GM13977 (cell line): ENCODE results near the gene PRRC2C.
"Not testable (repeated sequence)": the region's sequence is repeated elsewhere in the genome, so short reads cannot be mapped to it uniquely, and the experiment has no call there.

Experiments used
- DNase-seq: peaks from one replicate; pipeline ENCODE4 v3.0.0; 2012; ENCODE audit warnings: low spot score
- in situ Hi-C: fragments of 300-500 bp; cut with MboI; formaldehyde crosslinking; loops from one replicate; pipeline ENCODE4 v1.12.0; 2022; ENCODE audit warnings: low sequenced_read_pairs, low pct_unique_long_range_greater_than_20kb, mixed read lengths, inconsistent platforms; ENCODE audit not compliant: unreplicated experiment
- TF ChIP-seq, protein P1 (sequence below): IDR thresholded peaks from 2 replicates; pipeline ENCODE4 v1.5.1; 2012; ENCODE audit warnings: mild to moderate bottlenecking, control low read depth; ENCODE audit not compliant: insufficient read depth; ENCODE audit errors: extremely low read depth, missing control alignments

Gene PRRC2C

DNA sequence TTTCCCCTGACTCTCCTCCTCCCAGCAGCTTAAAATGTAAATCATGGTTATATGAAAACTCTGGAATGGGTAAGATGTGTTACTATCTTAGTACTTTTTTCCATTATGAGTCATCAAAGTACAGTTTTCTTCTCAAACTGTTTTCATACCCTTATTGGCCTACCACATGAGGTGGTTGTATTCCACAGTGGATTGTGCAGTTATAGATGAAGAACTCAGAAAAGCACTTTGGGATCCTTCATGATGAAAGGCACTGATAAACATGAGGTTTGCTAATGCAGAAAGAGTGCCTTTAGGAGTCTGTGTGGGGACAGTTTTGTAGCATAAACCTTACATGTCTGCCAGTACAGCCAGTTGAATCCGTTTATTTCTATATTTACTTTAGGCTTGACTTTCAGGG lies 104.7 kb downstream of the PRRC2C start:
- in situ Hi-C loops: no loop called here

GRCh38 chr1:171595324-171595723 lies 110.0 kb downstream of the PRRC2C start:
- in situ Hi-C loops: no loop called here
- TF ChIP-seq, protein P1, sequence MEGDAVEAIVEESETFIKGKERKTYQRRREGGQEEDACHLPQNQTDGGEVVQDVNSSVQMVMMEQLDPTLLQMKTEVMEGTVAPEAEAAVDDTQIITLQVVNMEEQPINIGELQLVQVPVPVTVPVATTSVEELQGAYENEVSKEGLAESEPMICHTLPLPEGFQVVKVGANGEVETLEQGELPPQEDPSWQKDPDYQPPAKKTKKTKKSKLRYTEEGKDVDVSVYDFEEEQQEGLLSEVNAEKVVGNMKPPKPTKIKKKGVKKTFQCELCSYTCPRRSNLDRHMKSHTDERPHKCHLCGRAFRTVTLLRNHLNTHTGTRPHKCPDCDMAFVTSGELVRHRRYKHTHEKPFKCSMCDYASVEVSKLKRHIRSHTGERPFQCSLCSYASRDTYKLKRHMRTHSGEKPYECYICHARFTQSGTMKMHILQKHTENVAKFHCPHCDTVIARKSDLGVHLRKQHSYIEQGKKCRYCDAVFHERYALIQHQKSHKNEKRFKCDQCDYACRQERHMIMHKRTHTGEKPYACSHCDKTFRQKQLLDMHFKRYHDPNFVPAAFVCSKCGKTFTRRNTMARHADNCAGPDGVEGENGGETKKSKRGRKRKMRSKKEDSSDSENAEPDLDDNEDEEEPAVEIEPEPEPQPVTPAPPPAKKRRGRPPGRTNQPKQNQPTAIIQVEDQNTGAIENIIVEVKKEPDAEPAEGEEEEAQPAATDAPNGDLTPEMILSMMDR: no peak
- no peak for DNase-seq

More for the DNA sequence above, 104.7 kb downstream of the PRRC2C start:
- no peak for DNase-seq
- TF ChIP-seq, protein P1: no peak

DNA sequence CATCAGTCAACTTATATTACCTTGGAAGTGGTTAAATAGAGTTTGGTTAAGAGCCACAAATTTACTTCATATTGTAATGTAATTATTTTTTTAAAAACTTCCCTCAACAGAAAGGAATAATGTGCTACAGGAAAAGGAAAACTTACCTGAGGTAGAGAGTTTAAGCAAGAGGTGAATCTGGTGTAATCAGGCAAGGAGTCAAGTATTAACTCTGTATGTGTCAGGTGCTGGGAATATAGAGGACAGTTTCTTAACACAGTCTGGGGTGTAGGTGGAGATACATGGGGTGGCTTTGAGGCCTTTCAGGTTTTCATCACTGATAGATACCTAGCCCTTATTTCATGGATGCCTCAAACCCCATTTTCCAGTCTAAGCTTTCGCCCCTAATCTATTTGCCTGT lies 110.8 kb downstream of the PRRC2C start:
- DNase-seq: no peak
- in situ Hi-C loops: no loop called here
- TF ChIP-seq, protein P1: no peak

DNA sequence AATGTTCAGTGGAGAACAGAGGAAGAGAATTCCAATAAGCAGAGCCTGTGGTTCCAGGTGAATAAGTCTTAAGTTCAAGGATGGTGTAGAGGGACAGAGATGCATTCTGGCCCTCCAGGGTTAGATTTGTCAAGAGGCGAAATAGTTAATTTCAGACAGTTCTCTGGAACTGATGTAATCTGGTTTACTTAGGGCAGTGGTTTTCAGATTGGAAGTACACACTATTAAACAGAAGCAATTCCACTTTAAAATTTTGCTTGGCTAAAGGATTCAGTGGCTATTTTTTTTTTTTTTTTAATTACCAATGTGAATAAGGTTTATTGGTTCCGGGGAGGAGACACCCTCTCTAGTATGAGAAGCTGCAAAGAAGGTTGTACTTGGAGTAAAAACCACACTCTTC lies 111.4 kb downstream of the PRRC2C start:
- TF ChIP-seq, protein P1: no peak
- no peak for DNase-seq
- in situ Hi-C loops: no loop called here

DNA sequence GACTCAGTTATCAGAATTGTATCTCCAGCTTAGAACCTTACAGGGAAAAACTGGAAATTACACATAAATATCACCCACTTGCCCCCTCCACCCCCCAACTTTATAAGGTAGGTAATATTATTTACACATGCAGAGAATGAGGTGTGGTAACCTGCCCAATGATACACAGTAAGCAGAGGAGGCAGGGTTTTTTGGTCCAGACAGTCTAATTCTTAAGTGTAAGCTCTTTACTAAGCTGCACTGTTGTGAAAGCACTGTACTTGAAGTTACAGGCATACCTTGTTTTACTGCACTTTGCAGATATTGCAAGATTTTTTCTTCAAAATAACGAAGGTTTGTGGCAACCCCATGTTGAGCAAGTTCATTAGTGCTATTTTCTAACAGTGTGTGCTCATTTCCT lies 111.9 kb downstream of the PRRC2C start:
- TF ChIP-seq, protein P1: no peak
- in situ Hi-C loops: no loop called here
- no peak for DNase-seq

DNA sequence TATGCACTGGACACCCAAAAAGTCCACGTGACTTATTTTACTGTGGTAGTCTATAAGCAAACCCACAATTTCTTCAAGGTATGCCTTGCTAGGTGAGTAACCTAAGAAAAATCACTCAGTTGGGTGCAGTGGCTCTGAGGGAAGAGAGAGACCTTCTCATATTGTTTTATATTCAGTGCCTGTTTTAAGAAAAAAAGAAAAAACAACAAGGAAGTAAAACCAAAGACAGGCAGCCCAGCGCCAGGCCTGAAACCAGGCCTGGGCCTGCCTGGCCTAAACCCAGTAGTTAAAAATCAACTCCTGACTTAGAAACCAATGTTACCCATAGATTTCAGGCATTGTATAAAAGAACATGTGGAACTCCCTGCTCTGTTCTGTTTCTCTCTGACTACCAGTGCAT lies 115.0 kb downstream of the PRRC2C start:
- DNase-seq, in situ Hi-C loops: not testable (repeated sequence)

GRCh38 chr1:171600862-171601261 lies 115.5 kb downstream of the PRRC2C start:
- TF ChIP-seq, protein P1: no peak
- in situ Hi-C loops: no loop called here
- no peak for DNase-seq

DNA sequence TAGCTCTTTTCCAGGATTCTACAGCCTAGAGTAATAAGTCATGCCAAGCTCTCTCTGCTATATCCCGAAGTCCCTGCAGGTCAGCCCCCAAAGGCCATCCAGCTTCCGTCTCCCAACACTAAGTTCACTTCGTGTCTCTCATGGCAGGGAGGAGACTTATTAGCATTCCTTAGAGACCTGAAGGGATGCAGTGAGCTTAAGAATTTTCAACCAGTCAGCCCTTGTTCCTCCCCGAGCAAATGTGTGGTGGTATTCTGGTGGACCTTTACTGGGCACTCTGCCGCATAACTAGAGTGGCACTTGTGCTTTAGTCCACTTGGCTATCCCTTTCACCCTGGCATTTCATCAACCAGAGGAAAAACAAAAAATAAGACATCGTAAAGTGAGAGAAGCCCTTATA lies 117.7 kb downstream of the PRRC2C start:
- in situ Hi-C loops, DNase-seq: not testable (repeated sequence)
